22Rv1 (cell line): ENCODE measurements around the gene IL1RL2.

Experiments
- CTCF ChIP-seq: fragments of 450-650 bp; IDR thresholded peaks from 2 replicates; pipeline ENCODE4 v1.5.1; 2017; ENCODE audit warnings: mild to moderate bottlenecking
- ZFX ChIP-seq: fragments of 450-650 bp; IDR thresholded peaks from 2 replicates; pipeline ENCODE4 v1.6.1; 2017; ENCODE audit warnings: antibody characterized with exemption, borderline replicate concordance

DNA sequence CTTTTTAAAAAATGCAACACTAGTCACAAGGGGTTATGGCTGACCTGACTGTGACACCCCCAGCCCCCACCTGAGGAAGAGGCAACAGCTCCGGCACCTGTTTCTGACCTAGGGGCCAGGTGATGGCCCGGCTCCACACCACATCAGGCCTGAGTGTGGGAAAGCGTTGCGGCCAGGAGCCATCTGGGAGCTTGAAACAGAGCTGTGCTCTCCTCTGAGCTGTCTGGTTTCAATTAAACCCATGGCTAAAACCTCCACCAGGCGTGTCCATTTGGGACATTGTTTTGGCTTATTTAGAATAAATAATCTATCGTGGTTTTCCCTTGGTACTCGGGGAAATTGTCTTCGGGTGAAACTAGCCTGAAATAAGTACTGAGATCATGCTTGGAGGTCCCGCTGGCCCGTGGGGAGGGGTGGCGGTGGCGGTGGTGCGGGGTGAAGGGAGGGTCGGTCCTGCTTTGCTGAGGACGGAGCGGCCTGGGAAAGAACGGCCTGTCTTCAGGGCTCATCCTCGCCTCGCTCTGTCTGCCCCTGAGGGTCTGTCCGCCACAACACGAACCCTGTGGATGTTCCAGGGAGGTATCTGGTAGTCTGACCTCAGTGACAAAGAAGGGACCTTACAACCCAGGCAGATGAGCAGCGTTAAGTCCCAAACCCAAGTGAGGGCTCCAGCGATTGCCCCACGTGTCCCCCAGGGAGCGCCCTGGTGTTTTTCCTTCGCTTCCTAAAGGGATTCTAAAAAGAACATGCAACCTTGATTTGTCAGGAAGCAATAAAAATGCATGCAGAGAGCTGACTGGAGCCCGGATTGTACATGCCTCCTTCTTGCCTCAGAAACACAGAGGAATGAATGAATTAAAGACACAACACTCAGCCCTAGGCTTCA, 58.7 kb downstream of the IL1RL2 start:
- TF ChIP-seq CTCF (no peak), ZFX (no peak)
